Measurements from ENCODE around the gene MTMR3. TPM values are rescaled to one million over a fixed set of nuclear protein-coding genes. Genes with fewer than 3 reads are reported as not detected.

The MTMR3 gene
- total and polyA plus RNA-seq, 8 donors = 15.5 to 32.5 (median 20.2) TPM

- FAIRE-seq = no peak
- TF ChIP-seq CTCF (IDR thresholded peaks at IDR 0.05) = no peak
Measured at GRCh38 chr22:29934596-29934995, 51.6 kb downstream of the MTMR3 start.

GRCh38 chr22:29936186-29936585, 53.2 kb downstream of the MTMR3 start:
- no peak overlapping the region for H3K4me3 ChIP-seq
- ATAC-seq = peak; percentile 64 to 89 (median 85)
- H3K27ac ChIP-seq = no peak overlapping the region
- no peak for DNase-seq
- intact Hi-C loops (cut with DNase I) = no loop called here
- no peaks in the 10 kb centered on the region for H3K9me3 ChIP-seq
- FAIRE-seq = no peak
- peaks cover 8 to 26% (median 16%) of the 10 kb centered on the region in 3 donors for H3K4me1 ChIP-seq
- no peak for TF ChIP-seq CTCF (IDR thresholded peaks at IDR 0.05)
- no peaks in the 10 kb centered on the region for H3K27me3 ChIP-seq
- 3 to 10% methylated on average over 1 of the region's 1 CpG for WGBS, 2 donors
- no peaks in the 10 kb centered on the region for H3K36me3 ChIP-seq

More at GRCh38 chr22:29934596-29934995, 51.6 kb downstream of the MTMR3 start:
- peaks cover 8 to 26% (median 16%) of the 10 kb centered on the region in 3 donors for H3K4me1 ChIP-seq
- 70 to 73% methylated on average over 2 of the region's 2 CpGs for WGBS, 2 donors
- no peaks in the 10 kb centered on the region for H3K36me3 ChIP-seq
- no peak overlapping the region for H3K4me3 ChIP-seq
- ATAC-seq (peak in 1 of 4 donors; percentile 19), DNase-seq (no peak)
- intact Hi-C loops (cut with DNase I) = no loop called here
- H3K9me3 ChIP-seq = no peaks in the 10 kb centered on the region
- H3K27ac ChIP-seq = no peak overlapping the region
- no peaks in the 10 kb centered on the region for H3K27me3 ChIP-seq

- Histone ChIP-seq H3K27ac (no peak overlapping the region), H3K9me3 (no peaks in the 10 kb centered on the region), H3K4me3 (no peak overlapping the region), H3K27me3 (no peaks in the 10 kb centered on the region), H3K36me3 (no peaks in the 10 kb centered on the region), H3K4me1 (peaks cover 8 to 26% (median 16%) of the 10 kb centered on the region in 3 donors)
- TF ChIP-seq CTCF (IDR thresholded peaks at IDR 0.05) = no peak
- intact Hi-C loops (cut with DNase I) = no loop called here
- ATAC-seq (no peak), FAIRE-seq (no peak), DNase-seq (no peak)
- 91 to 99% methylated on average over 7 of the region's 7 CpGs for WGBS, 2 donors
Measured at GRCh38 chr22:29937940-29938693, 55.1 kb downstream of the MTMR3 start.

DNA sequence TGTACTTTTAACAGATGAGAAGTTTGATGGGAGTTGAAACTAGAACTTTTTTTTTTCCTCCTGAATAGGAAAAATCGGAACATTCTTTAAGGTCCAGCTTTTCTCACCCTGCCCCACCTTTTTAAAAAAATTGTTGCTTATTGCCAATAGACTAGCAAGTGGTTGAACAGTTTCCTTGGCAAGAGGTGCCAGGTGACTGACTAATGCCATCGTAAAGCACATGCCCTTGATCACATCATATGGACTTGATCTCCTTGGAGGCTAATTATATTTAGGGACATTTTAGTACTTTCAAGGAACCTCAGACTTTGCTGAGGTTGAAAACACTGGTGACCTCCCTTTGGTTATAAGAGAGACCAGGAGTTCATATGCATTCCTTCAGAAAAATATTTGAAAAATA, 57.6 kb downstream of the MTMR3 start:
- H3K4me1 ChIP-seq = peaks cover 4 to 21% (median 20%) of the 10 kb centered on the region in 3 donors
- 47 to 53% methylated on average over 2 of the region's 2 CpGs for WGBS, 2 donors
- no peak overlapping the region for H3K27ac ChIP-seq
- H3K36me3 ChIP-seq = no peaks in the 10 kb centered on the region
- intact Hi-C loops (cut with DNase I) = no loop called here
- H3K4me3 ChIP-seq = no peak overlapping the region
- no peaks in the 10 kb centered on the region for H3K27me3 ChIP-seq
- ATAC-seq (no peak), FAIRE-seq (no peak), DNase-seq (no peak)
- H3K9me3 ChIP-seq = no peaks in the 10 kb centered on the region
- no peak for TF ChIP-seq CTCF (IDR thresholded peaks at IDR 0.05)

DNA sequence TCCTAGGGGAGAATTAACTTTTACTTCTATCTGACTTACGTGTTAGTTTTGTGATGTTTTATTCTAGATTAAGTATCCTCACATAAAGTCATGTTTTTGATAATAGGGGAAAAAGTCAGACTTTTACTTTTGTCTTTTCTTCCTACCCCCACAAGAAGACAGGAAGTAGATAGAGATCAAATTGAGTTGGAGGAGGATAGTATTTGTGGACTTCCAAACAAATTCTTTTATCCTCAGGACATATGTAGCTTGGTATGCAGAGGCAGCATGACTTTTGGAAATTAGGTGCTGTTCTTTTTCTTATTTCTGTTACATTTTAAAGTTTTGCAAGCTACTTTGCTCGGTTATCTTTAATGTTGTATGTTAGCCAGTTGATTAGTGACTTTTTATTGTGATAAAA, 61.4 kb downstream of the MTMR3 start:
- TF ChIP-seq CTCF (IDR thresholded peaks at IDR 0.05) = no peak
- Histone ChIP-seq H3K36me3 (no peaks in the 10 kb centered on the region), H3K9me3 (no peaks in the 10 kb centered on the region), H3K4me3 (no peak overlapping the region), H3K27ac (no peak overlapping the region), H3K27me3 (no peaks in the 10 kb centered on the region), H3K4me1 (peaks cover 4 to 19% (median 14%) of the 10 kb centered on the region in 3 donors)
- DNase-seq (no peak), ATAC-seq (no peak), FAIRE-seq (no peak)
- intact Hi-C loops (cut with DNase I) = no loop called here
- WGBS, 2 donors = 58 to 59% methylated on average over 2 of the region's 2 CpGs
